NCI-H1694 treated with DMSO at 0.1 percent for 48 hours (cell line): ENCODE results near the gene POPDC2.

Source experiments
- DNase-seq: peaks from one replicate; lab custom pipeline; 2025; lab: John Stamatoyannopoulos, UW

Gene POPDC2

DNA sequence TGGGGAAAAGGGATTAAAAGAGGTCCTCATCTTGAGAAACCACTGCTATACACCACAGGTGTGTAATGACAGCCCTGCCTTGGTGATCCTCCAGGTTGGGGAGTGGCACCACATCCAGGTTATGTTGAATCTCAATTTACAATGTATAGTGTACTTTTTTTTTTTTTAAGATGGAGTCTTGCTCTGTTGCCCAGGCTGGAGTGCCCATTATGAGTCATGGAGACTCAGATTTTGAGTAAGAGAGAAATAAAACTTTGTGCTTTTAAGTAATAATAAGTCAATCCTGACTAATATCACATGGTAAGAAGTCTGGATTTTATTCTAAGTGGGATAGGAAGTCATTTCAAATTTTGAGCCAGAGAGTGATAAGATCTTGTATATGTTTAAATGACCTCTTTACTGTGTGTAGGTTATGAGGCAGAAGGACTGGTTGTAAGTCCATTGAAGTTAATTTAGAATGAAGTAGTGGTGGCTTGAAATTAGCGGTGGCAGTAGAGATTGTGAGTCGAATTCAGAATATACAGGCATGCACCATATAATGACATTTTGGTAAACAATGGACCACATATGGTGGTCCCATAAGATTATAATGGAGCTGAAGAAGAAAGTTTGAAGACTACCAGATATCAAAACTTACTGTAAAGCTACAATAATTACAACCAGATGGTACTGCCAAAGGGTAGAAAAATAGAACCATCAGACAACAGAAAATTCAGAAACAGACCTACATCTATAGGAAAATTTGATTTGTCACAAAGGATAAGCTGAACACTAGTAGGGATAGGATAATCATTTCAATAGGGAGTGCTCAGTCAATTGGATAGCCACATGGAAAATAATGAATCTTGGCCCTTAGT, 20.7 kb downstream of the POPDC2 start:
- no peak for DNase-seq

DNA sequence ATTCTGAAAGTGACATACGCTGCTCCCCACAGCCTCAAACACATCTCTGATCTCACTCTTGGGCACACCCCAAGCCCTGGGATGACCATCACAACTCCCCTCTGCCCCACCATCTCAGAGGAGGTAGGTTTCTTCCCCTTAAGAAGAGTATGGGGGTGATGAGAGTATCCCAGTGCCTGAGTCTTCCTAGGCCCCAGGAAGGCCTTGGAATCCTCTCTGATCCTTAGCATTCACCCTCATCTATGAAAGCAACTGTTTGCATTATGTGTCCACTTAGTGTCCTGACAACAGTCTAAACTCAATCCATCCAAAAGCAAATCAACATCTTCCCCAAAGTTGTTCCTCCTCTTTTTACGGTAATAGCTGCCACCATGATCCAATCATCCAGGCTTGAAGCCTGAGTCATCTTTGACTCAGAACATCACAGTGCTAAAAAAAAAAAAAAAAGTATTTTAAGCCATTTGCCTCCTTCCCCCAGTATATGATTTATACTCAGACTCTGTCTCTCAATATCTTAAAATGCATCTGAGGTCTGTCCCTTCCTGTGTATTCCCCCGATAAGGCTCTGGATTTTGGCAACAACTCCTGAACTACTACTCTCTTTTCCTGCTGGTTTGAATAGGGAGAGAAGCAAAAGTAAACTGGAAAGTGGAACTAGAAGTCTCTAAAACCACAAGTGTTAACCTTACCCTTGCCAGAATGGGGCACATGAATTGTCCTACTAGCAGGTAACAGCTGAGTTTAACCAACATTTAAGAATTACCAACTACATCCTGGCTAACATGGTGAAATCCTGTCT, 22.5 kb downstream of the POPDC2 start:
- no peak for DNase-seq

DNA sequence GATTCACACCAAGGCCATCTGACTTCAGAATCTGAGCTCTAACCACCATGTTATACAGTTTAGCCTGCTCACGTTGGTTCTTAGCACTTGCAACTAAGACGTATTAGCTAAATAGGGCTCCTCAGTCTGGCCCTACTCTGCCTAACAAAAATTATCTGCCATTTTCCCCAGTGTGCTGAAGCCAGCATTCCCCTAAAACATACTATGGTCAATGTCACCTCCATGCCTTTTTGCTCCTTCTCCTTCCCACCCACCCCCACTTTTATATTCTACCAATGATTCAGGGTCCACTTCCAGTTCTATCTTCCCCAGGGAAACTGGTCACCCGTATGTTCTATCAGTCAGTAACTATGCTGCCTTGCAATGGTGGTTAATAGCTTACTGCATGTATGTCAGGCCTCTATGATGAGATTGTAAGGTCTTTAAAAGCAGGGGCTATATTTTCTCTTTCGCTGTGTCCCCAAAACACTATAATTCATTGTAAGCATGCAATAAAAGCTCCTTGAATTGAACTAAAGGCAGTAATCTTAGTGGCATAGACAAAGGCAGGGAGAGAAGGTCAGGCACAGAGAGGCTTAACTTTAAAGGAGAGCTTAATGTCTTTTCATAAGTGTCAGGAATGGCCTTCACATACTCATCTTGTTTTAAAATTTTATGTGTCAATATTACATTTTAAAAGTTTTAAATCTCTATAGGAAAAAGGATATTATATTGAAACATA, 23.3 kb downstream of the POPDC2 start:
- no peak for DNase-seq

DNA sequence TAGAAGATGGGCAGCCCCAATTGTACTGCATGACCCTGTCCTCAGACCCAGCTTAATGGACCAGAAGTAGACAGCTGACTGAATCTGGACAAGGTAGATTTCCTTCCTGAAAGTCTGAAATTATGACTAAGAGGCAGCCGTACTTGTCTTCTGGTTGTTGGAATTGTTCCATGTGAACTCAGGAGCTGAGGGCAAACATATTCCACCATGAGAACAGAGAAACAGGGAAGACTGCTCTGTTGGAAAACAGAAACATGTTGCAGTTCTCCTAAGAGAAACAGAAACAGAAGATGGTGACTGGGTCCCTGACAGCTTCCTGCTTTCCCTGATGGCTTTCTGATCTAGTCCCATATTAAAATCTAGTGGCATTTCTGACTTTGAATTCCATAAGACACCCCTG, 24.1 kb downstream of the POPDC2 start:
- no peak for DNase-seq

DNA sequence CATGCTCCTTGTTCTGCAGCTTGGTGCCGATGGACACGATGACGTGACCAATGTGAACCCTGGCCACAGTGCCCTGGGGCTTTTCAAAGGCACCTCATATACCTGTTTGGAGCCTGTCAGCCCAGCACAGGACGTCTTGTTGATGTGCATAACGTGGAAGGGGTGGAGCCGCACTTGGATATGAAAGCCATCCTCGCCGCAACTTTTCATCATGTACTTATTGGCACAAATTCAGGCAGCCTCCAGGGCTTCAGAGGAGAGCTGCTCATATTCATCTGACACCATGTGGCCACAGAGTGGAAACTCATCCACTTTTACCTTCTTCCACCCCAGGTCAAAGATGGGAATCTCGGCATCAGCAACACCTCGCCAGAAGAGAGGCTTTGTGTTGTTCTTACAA, 24.7 kb downstream of the POPDC2 start:
- no peak for DNase-seq

DNA sequence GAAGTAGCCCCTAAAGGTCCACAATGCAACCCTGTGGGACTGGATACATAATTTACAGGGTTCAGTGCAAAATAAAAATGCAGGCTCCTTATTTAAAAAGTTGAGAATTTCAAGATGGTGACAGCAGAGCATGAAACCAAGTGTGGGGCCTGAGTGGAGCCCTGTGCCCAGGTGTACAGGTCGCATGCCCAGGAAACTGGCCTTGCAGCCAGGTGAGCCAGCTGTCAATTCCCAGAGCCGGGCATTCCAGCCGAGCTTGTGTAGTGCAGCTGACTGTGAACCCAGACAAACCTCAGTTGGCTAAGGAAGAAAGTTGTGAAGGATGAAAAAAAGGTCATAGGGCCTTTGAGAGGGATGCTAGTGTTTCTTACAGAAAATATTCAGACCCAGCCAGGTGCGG, 27.6 kb downstream of the POPDC2 start:
- DNase-seq, result no peak

DNA sequence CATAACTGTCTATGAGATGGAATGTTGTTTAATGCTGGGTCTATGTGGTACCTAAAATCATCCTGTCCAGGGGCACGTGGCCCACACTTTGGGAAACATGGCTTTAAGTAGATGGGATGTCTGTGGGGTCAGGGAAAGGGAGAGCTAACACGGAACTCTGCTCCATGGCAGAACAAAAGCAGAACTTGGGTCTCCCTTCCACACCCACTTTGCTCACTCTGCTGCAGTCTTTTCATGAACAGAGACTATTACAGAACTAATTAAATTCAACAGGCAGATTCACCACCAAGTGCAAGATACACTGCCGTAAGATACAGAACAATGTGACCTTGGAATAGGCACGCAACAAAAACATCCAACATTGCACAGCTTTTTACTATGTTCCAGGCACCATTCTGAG, 28.2 kb downstream of the POPDC2 start:
- DNase-seq, result no peak

DNA sequence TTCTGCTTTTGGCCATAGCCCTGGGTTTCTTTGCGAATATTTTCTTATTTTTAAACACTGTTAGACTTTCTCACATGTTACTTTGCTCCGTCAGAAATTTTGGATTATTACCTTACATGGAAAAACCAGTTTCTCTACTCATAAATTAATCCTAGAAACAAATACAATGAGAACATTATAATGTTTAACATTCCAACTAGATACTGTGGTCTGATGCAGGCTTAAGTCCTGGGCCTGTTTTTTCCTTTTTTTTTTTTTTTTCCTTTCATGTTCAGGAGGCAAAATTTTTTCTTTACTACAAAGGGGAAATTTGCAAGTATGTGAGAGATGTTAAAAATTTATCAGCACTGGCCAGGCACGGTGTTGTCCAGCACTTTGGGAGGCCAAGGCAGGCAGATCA, 28.9 kb downstream of the POPDC2 start:
- no peak for DNase-seq

DNA sequence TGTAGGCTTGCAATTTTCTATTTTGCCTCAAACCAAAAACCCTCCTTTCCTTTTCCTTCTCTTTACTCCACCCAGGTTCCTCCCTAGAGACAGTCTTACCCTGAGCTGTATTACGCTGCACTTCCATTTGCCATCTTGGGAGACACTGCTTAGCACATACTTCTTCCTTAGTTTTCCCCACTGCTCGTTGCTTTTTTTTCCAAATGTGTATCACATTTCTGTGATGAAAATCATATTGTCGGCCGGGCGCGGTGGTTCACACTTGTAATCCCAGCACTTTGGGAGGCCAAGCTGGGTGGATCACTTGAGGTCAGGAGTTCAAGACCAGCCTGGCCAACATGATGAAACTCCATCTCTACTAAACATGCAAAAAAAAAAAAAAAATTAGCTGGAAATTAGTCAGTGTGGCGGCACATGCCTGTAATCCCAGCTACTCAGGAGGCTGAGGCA, 29.5 kb downstream of the POPDC2 start:
- no peak for DNase-seq

DNA sequence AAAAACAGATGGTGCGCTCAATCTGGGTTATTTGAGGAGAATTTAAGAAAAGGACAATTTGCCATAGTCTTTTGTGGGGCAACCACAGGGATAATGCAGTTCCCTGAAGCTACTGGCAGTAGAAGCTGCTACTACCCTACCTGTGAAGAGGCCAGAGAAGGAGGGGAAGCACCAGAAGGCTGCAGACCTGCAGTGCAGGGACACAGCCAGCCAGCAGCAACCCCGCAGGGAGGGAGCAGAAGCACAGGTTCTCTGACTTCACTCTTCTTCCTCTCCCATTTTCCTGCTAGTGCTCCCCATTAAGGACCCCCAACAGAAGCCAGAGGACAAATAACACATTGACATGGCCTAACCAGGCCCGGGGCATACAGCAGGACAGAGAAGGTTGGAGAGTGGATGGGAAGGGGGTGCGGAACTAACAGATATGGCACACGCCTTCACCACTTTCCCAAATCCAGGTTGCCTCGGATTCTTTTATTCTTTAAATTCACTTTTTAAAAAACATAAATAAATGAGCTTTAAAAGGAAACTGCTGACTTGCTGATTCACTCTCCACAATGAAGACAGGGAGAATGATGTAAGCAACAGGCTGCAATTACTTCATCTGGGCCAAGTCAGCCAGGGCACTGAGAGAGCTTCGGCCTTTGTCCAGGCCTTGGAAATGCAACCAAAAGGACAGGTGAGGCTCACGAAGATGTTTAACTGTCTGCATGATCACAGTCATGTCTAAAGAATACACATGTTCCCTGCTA, 30.1 kb downstream of the POPDC2 start:
- no peak for DNase-seq

DNA sequence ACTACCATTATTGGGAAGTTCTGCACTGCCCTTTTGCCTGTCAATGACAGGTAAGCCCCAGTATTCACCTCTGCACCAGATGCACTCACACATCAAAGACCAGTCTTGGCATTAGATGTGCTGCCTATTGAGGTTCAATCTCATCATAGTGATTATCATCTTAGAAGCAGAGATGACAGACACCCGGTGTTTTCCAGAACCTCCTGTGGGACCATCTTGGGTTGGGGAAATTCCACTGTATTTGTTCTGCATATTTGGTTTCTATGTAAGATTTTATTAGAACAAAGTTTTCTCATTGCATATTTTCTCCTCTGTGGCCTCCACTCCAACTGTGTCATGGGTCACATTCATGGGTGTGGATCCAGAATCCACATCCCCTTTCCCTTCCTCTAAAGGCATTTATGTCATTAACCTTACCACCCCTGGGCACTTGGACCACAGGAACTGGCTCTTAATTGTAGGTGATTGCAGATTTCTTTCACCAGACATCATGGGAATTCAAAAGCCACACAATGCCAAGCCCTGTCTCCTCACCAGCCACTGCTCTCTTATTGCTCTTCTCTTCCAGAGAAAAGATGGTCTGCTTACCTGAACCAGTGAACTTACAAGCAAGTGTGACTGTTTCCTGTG, 31.5 kb downstream of the POPDC2 start:
- DNase-seq, result no peak

DNA sequence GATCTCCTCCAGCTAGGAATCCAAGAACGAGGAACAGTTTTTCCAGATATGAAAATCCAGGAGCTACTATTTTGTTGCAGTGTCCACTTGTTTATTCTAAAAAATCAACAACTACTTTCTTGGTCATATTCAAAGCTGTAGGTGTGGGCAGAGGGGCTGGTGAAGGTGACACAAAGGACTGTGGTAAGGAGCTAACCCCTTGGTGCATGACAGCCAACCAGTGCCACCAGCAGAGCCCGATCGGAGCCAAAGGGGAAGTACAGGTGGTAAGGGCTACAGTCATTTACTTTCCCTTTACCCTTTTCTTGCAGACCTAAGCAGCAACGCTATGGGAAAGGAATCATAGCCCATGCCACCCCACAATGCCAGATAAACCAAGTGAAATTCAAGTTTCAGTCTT, 32.0 kb downstream of the POPDC2 start:
- no peak for DNase-seq

DNA sequence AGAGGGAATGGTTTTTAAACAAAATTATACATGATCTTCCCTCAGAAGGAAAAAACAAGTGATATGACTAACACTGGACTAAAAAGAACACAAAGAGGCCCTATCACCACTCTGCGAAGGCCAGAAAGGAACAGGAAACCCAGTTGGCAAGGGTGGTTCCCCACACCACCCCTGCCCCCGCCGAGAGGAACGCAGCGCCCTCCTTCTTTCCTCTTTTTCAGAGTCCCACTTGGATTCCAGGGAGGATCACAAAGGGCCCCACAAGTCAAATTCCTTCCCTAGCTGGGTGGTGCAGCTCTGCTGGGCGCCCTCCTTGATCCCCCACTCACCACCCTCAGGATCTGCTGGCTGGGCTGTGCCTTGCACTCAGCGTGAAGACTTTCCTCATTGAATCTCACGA, 32.9 kb downstream of the POPDC2 start:
- DNase-seq, result no peak

DNA sequence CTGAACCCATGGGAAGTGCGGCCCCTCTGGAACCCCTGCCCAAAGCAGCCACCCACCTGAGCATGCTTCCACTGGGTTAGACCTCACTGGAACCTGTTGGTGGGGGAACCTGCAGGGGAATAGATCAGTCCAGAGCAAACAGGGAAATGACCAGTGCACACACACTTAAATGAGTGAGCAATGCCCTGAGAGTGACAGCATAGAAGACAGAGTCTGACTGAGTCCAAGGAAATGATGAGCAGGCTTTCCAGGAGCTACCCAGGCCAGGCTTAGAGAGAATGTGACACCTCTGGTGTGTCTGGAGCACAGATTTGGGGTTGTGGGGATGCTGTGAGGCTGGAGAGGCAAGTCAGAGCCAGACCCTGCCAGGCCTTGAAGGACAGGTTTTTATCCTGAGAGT, 34.2 kb downstream of the POPDC2 start:
- DNase-seq, result no peak

DNA sequence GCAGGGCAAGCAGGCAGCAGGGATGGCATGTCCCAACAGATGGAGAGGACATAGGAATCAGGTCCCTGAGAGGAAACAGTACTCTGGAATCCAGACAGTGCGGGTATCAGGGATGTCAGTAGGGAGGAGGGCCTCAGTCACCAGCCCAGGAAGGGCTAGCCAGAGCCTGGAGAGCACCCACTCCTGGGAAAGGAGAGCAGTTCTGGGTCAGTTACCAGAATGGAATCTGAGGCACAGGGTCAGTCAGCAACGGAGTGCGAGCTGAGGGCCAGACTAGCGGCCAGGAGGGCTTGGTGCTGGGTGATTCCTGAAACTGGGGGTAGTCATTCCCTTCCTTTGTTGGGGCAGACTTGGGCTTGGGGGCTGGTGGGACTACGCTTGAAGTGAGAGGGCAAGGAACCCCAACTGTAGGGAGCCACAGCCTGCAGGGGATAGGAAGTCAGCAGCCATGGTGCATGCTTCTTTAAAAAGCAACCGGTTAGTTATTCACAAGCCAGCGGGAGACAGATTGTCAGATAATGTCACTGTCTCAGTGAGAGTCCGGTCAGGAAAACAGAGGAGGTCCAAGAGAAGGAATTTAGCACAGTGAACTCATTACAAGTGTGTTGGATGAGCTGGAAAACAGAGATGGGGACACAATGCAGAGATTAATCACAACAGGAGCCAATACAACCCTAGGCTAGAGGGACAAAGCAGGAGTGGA, 34.8 kb downstream of the POPDC2 start:
- no peak for DNase-seq

DNA sequence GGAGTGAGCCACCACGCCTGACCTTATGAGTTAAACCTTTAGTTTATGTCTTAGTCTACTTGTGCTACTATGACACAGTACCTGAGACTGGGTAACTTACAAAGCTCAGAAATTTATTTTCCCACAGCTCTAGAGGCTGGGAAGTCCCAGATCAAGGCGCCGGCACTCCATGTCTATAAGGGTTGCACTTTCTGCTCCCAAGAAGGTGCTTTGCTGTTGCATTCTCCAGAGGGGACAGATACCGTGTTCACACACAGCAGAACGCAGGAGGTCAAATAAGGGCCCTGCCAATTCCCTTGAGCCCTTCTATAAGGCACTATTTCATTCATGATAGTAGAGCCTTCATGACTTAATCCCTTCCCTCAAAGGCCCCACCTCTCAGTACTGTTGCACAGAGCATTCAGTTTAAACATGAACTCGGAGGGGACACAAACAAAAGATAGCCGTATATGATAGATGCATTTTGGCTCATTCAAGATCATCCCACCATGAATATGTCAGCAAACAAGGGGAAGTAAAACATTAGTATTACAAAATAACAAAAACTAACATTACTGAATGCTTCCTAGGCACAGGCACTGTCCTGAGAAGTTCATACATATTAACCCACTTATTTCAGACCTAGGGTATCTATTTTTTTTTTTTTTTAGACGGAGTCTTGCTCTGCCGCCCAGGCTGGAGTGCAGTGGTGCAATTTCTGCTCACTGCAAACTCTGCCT, 36.2 kb downstream of the POPDC2 start:
- DNase-seq, result no peak

DNA sequence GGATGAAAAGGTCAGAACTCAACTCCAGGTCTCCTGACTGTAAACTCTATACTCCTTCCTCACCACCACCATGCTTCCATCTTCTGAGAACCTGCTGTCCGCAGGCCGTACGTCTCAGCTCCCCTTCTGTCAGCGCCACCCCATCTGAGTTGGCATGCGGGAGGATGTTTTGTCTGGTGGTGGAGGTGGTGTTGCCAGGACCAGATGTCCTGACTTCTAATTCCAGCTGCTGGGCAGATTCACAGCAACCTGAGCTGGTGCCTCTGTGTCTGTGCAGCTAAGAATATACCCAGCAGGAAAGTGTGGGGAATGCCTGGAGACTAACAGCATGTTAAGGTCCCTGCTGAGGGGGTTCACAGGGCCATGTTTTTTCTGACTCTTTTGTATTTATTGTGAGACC, 39.5 kb downstream of the POPDC2 start:
- DNase-seq, result no peak

DNA sequence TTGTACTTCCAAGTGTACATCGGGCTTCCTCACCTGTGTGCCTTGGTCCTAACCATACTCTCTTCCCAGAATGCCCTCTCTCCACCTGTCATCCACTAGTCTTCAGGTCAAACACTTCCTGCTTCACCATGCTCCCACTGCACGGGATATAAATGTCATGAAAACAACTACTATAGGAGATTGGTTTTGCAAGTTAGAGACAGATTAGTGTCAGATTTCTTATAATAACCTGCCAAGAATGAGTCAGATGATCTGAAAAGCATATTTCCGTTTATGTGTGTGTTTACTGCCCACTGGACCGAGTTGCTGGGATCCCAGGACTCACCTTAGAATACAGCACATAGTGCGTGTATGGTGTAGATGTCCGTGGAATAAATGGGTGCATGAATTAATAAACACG, 41.3 kb downstream of the POPDC2 start:
- no peak for DNase-seq

DNA sequence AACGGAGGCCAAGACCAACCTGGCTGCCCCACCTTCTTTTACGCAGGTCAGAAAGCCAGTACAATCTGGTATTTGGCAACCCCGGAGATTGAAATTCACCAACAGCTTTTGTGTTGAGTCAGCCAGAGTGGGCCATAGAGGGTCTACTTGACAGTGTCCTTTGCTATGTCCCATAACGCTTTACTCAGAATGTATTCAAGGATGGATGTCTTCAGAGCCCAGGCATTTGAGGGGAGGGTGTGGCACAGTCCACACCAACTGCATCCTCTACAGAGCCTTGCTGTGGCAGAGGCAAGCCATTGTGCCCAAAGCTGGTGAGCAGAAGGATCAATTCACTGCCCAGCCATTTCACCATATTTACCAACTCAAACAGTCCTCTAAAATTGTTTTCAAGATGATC, 44.3 kb downstream of the POPDC2 start:
- no peak for DNase-seq

DNA sequence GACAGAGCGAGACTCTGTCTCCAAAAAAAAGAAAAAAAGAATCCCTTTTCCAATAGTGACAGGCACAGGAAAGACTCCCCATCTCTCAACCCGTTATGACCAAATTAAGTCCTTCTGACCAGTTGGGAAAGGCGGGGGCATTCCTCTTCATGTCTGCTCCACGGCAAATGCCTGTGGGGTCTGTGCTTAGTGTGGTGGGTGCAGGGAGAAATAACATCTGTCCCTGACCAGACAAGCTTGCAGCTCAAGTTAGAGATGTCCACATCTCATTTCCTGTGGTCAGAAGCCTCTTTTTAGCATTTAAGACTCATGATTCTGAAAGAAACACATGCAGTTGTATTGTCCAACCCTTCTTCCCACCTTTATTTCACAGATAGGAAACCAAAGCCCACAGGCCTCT, 46.5 kb downstream of the POPDC2 start:
- DNase-seq, result no peak
